ENCODE results near the gene LGI4. TPM values are rescaled to one million over a fixed set of nuclear protein-coding genes. Genes with fewer than 3 reads are reported as not detected.
"Not testable (repeated sequence)": the region's sequence is repeated elsewhere in the genome, so short reads cannot be mapped to it uniquely, and the experiment has no call there.

The LGI4 gene
- total and polyA plus RNA-seq, 8 donors = 3.1 to 40.0 (median 13.4) TPM

DNA sequence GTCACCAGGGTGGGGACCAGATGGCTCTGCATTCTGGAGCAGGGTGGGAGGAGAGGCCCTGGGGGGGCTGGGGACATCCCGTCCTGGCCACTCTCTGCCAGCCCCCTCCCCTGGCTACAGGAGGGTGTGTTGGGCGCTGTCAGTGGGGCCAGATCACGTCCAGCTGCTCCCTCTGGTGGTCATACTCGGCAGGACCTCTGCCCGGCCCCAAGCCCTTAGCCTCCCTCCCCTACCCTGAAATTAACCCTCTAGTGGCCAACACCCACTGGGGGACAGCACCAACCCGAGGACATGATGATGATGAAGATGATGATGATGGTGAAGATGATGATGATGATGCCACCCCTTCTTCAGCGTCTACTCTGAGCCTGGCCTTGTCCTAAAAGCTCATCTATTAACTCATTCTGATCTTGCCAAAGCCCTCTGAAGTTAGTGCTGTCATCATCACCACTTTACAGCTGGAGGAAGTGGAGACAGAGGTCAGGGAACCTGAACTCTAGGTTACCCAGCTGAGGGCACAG is 590 bp upstream of the LGI4 start:
- H3K27ac ChIP-seq = peak overlapping the region in 4 of 5 donors; percentile 47 to 73 (median 54)
- H3K9me3 ChIP-seq = no peaks in the 10 kb centered on the region
- H3K36me3 ChIP-seq = no peaks in the 10 kb centered on the region
- H3K4me1 ChIP-seq = peaks cover 11 to 46% (median 44%) of the 10 kb centered on the region in 4 donors
- peak overlapping the region in 3 of 4 donors; percentile 20 to 32 (median 27) for H3K4me3 ChIP-seq
- TF ChIP-seq POLR2A (IDR thresholded peaks at IDR 0.05) (no peak), EP300 (IDR thresholded peaks at IDR 0.05) (no peak), POLR2AphosphoS5 (IDR thresholded peaks at IDR 0.05) (peak in 2 of 3 donors; percentile 33 to 41)
- TF ChIP-seq, protein P1, sequence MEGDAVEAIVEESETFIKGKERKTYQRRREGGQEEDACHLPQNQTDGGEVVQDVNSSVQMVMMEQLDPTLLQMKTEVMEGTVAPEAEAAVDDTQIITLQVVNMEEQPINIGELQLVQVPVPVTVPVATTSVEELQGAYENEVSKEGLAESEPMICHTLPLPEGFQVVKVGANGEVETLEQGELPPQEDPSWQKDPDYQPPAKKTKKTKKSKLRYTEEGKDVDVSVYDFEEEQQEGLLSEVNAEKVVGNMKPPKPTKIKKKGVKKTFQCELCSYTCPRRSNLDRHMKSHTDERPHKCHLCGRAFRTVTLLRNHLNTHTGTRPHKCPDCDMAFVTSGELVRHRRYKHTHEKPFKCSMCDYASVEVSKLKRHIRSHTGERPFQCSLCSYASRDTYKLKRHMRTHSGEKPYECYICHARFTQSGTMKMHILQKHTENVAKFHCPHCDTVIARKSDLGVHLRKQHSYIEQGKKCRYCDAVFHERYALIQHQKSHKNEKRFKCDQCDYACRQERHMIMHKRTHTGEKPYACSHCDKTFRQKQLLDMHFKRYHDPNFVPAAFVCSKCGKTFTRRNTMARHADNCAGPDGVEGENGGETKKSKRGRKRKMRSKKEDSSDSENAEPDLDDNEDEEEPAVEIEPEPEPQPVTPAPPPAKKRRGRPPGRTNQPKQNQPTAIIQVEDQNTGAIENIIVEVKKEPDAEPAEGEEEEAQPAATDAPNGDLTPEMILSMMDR (IDR thresholded peaks at IDR 0.05) = peak in 5 of 7 experiments; percentile 85 to 95 (median 91)
- 0% methylated on average over 4 to 7 of the region's 7 CpGs for WGBS, 5 donors
- H3K27me3 ChIP-seq = peaks cover 0 to 11% (median 0%) of the 10 kb centered on the region in 3 donors
- intact Hi-C loops (cut with DNase I; ENCODE audit: low total_unique reads) = no loop called here
- DNase-seq = peak; percentile 82 to 96

DNA sequence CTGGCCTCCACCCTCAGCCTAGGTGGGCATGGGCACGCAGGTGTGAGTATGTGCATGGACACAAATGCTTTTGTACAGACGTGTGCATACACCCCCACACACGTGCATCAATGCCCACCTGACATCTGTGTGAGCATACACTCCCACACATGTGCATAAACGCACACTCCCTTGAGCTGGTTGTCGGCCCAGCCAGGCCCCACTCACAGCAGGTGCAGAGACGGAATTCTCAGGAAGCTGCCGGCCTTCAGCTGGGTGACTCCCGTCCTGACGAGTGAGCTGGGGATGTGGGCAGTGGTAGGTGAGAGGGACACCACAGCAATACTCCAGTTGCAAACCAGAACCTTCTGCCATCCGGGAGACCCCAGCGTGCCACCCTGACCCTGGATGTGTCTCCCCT is 1.0 kb downstream of the LGI4 start:
- Histone ChIP-seq H3K4me3 (peak overlapping the region; percentile 20 to 32 (median 24)), H3K27ac (peak overlapping the region in 2 of 5 donors; percentile 47 to 73), H3K27me3 (peaks cover 0 to 4% (median 0%) of the 10 kb centered on the region in 3 donors), H3K9me3 (no peaks in the 10 kb centered on the region), H3K4me1 (peaks cover 7 to 44% (median 41%) of the 10 kb centered on the region in 4 donors), H3K36me3 (no peaks in the 10 kb centered on the region)
- WGBS, 5 donors = 69 to 82% (median 75%) methylated on average over 5 to 11 of the region's 11 CpGs
- intact Hi-C loops (cut with DNase I; ENCODE audit: low total_unique reads) = no loop called here
- TF ChIP-seq, protein P1 (IDR thresholded peaks at IDR 0.05) = no peak
- no peak for TF ChIP-seq EP300 (IDR thresholded peaks at IDR 0.05)
- no peak for TF ChIP-seq POLR2A (IDR thresholded peaks at IDR 0.05)
- TF ChIP-seq POLR2AphosphoS5 (IDR thresholded peaks at IDR 0.05) = no peak
- no peak for DNase-seq

DNA sequence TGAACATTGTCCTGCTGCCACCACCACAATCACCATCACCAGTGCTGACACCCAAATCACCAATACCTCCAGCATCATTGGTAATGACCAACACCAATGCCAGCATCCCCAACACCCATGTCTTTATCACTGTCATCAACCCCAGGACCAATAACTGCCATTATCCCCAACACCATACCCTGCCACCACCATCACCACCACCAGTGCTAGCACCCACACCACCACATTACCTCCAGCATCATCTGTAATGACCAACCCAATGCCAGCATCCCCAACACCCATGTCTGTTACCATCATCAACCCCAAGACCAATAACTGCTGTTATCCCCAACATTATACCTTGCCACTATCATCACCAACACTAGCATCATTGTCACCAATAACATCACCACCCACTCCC is 2.6 kb downstream of the LGI4 start:
- Histone ChIP-seq H3K4me1 (peaks cover 3 to 32% (median 31%) of the 10 kb centered on the region in 4 donors), H3K9me3 (no peaks in the 10 kb centered on the region), H3K36me3 (no peaks in the 10 kb centered on the region), H3K27me3 (no peaks in the 10 kb centered on the region), H3K27ac (no peak overlapping the region), H3K4me3 (no peak overlapping the region)
- TF ChIP-seq POLR2A (IDR thresholded peaks at IDR 0.05) = no peak
- TF ChIP-seq POLR2AphosphoS5 (IDR thresholded peaks at IDR 0.05) = no peak
- TF ChIP-seq, protein P1 (IDR thresholded peaks at IDR 0.05) = no peak
- TF ChIP-seq EP300 (IDR thresholded peaks at IDR 0.05) = no peak
- no peak for DNase-seq
- intact Hi-C loops (cut with DNase I; ENCODE audit: low total_unique reads) = no loop called here

DNA sequence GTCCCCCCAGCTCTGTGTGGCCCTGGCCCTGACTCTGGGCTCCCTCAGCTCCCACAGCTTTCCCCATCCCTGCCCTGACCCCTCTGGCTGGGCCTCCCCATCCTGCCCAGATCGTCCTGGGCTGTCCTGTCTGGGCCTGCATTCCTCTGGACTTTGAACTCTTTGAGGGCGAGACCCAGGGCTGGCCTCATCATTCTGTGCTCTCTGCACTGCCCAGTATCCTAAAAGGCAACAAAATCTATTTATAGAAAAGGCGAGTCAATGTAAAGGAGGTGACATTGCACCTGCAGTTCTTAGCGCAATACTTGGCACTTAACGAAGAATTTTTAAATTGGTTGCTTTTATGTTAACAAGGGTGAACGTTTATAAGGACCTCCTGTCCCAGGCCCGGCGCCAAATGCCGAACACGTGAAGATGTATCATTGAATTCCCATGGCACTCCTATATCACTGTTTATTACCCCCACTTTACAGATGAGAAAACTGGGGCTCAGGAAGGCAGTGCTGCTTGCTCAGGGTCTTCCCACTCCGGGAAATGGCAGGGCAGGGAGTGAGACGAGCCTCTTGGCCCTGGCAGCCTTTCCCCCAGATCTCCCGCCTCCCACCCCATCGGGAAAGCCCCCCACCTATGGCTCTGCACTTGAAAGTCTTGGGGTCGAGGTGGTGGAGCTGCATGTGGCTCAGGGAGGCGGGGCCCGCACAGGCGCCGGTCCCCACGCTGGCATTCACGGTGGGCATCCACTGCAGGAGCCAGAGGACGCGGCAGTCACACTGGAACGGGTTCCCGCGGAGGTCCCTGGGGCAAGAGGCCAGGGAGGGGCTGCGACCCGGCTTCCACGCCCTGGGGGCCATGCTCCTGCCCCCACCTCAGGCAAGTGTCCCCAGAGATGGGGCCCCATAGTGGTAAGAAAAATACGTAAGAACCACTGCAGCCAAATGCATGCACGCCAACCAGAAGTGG is 3.8 kb downstream of the LGI4 start:
- Histone ChIP-seq H3K27ac (no peak overlapping the region), H3K27me3 (no peaks in the 10 kb centered on the region), H3K36me3 (no peaks in the 10 kb centered on the region), H3K4me1 (peaks cover 0 to 24% (median 21%) of the 10 kb centered on the region in 4 donors), H3K9me3 (no peaks in the 10 kb centered on the region), H3K4me3 (no peak overlapping the region)
- intact Hi-C loops (cut with DNase I; ENCODE audit: low total_unique reads) = no loop called here
- no peak for DNase-seq
- TF ChIP-seq POLR2A (IDR thresholded peaks at IDR 0.05) (no peak), EP300 (IDR thresholded peaks at IDR 0.05) (no peak), POLR2AphosphoS5 (IDR thresholded peaks at IDR 0.05) (no peak)
- TF ChIP-seq, protein P1 (IDR thresholded peaks at IDR 0.05) = no peak
- WGBS, 5 donors = 77 to 87% (median 84%) methylated on average over 12 to 31 of the region's 31 CpGs

DNA sequence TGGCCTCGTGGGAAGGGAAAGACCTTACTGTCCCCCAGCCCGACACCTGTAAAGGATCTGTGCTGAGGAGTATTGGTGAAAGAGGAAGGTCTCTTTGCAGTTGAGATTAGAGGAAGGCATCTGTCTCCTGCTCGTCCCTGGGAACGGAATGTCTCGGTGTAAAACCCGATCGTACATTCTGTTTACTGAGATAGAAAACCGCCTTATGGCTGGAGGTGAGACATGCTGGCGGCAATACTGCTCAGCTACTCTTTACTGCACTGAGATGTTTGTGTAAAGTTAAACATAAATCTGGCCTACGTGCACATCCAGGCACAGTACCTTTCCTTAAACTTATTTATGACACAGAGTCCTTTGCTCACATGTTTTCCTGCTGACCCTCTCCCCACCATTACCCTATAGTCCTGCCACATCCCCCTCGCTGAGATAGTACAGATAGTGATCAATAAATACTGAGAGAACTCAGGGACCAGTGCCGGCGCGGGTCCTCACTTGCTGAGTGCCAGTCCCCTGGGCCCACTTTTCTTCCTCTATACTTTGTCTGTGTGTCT is 5.1 kb downstream of the LGI4 start:
- peak overlapping the region in 1 of 5 donors; percentile 29 for H3K27ac ChIP-seq
- H3K9me3 ChIP-seq, DNase-seq: not testable (repeated sequence)

More for the DNA sequence above, 5.1 kb downstream of the LGI4 start:
- WGBS, 5 donors = 26 to 41% (median 37%) methylated on average over 14 of the region's 14 CpGs
- H3K36me3 ChIP-seq; intact Hi-C loops (cut with DNase I; ENCODE audit: low total_unique reads); H3K4me3 ChIP-seq; H3K27me3 ChIP-seq: not testable (repeated sequence)
- H3K4me1 ChIP-seq = peaks cover 11 to 26% (median 22%) of the 10 kb centered on the region in 4 donors
